MM.1S (cell line): ENCODE results near the gene VSIG2.

Source experiments
- DNase-seq: peaks from one replicate; pipeline ENCODE4 v3.0.0-alpha.2; 2015
- H2AFZ ChIP-seq: fragments of 300-600 bp; sonication (generic); 2 replicates; pipeline ENCODE4 v1.6.0; 2016; ENCODE audit warnings: antibody characterized with exemption, low read length
- H3F3A ChIP-seq: fragments of 300-600 bp; sonication (generic); 2 replicates; pipeline ENCODE4 v1.6.1; 2016; ENCODE audit warnings: mild to moderate bottlenecking, antibody characterized with exemption, low read length, moderate library complexity, mixed read lengths; ENCODE audit not compliant: insufficient read depth
- H3K27ac ChIP-seq: fragments of 300-600 bp; sonication (generic); 2 replicates; pipeline ENCODE4 v1.5.1; 2016; ENCODE audit warnings: mild to moderate bottlenecking, low read length
- H3K27me3 ChIP-seq: fragments of 300-600 bp; sonication (generic); replicated peaks from 2 replicates; pipeline ENCODE4 v1.6.0; 2016; ENCODE audit warnings: low read length; ENCODE audit not compliant: insufficient read depth
- H3K36me3 ChIP-seq: fragments of 300-600 bp; sonication (generic); replicated peaks from 2 replicates; pipeline ENCODE4 v1.6.1; 2016; ENCODE audit warnings: mild to moderate bottlenecking, low read length, mixed read lengths; ENCODE audit not compliant: insufficient read depth
- H3K4me1 ChIP-seq: fragments of 300-600 bp; sonication (generic); 2 replicates; pipeline ENCODE4 v1.6.1; 2016; ENCODE audit warnings: low read length, mixed read lengths
- H3K4me2 ChIP-seq: fragments of 300-600 bp; sonication (generic); 2 replicates; pipeline ENCODE4 v1.6.0; 2016; ENCODE audit warnings: low read depth, low read length
- H3K4me3 ChIP-seq: fragments of 300-600 bp; sonication (generic); 2 replicates; pipeline ENCODE4 v1.5.1; 2016; ENCODE audit warnings: low read length, mixed read lengths
- H3K79me2 ChIP-seq: fragments of 300-600 bp; sonication (generic); 2 replicates; pipeline ENCODE4 v1.6.1; 2016; ENCODE audit warnings: mixed run types, low read length, mixed read lengths
- H3K9ac ChIP-seq: fragments of 300-600 bp; sonication (generic); 2 replicates; pipeline ENCODE4 v1.6.1; 2016; ENCODE audit warnings: low read length, mixed read lengths
- H3K9me2 ChIP-seq: fragments of 300-600 bp; sonication (generic); replicated peaks from 2 replicates; pipeline ENCODE4 v1.6.1; 2016; ENCODE audit warnings: mild to moderate bottlenecking, low read length, mixed read lengths; ENCODE audit not compliant: insufficient read depth
- H3K9me3 ChIP-seq: fragments of 300-600 bp; sonication (generic); replicated peaks from 2 replicates; pipeline ENCODE4 v1.6.1; 2016; ENCODE audit warnings: mild to moderate bottlenecking, low read length, mixed read lengths; ENCODE audit not compliant: insufficient read depth
- H4K20me1 ChIP-seq: fragments of 300-600 bp; sonication (generic); 2 replicates; pipeline ENCODE4 v1.6.1; 2016; ENCODE audit warnings: mild to moderate bottlenecking, low read length, moderate library complexity, mixed read lengths; ENCODE audit not compliant: insufficient read depth
- EZH2 ChIP-seq: fragments of 300-600 bp; sonication (generic); optimal IDR thresholded peaks from 2 replicates; pipeline ENCODE3; 2017; ENCODE audit warnings: low read depth, mild to moderate bottlenecking, antibody characterized with exemption, low read length, mixed read lengths
- EZH2phosphoT487 ChIP-seq: fragments of 300-600 bp; sonication (generic); IDR thresholded peaks from 2 replicates; pipeline ENCODE4 v1.6.1; 2018; ENCODE audit warnings: antibody characterized with exemption, low read length
- TF ChIP-seq, protein P1 (sequence below): fragments of 300-600 bp; sonication (generic); IDR thresholded peaks from 2 replicates; pipeline ENCODE4 v1.5.1; 2016; ENCODE audit warnings: antibody characterized with exemption, low read length, mixed read lengths

Gene VSIG2

DNA sequence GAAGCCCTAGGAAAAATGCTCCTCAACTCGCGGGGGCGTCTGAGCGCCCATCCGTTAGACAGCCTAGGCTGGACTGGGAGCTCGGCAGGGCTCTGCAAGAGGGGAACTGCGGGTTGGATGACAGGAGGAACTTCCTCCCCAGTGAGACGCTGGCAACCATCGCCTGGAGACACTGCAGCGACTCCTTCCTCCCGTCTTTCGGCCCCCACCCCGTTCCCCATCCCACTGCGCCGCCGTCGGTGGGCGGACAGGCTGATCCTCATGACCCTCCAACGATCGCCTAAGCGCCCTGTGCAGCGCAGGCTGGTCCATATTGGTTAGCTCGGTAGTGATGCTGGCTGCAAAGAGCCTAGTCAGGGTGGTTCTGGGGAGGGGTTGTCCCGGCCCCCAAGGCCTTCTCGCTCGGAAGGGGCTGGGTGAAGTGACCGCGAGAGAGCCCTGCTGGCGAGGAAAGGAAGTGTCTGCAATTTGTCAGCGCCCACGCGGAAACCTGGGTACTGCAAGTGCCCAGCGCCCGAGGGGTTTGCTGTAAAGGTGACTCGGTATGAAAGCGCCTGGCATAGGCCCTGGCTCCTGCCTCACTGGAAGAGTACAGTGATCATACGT lies 11.7 kb downstream of the VSIG2 start:
- DNase-seq, result peak; percentile 28
- TF ChIP-seq EZH2phosphoT487, result no peak
- TF ChIP-seq, protein P1, sequence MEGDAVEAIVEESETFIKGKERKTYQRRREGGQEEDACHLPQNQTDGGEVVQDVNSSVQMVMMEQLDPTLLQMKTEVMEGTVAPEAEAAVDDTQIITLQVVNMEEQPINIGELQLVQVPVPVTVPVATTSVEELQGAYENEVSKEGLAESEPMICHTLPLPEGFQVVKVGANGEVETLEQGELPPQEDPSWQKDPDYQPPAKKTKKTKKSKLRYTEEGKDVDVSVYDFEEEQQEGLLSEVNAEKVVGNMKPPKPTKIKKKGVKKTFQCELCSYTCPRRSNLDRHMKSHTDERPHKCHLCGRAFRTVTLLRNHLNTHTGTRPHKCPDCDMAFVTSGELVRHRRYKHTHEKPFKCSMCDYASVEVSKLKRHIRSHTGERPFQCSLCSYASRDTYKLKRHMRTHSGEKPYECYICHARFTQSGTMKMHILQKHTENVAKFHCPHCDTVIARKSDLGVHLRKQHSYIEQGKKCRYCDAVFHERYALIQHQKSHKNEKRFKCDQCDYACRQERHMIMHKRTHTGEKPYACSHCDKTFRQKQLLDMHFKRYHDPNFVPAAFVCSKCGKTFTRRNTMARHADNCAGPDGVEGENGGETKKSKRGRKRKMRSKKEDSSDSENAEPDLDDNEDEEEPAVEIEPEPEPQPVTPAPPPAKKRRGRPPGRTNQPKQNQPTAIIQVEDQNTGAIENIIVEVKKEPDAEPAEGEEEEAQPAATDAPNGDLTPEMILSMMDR, result peak; percentile 30; the same call in 1 of the 2 replicates
- no peak for TF ChIP-seq EZH2
- Histone ChIP-seq H3K4me2 (peak overlapping the region; percentile 99), H3K27ac (no peak overlapping the region), H4K20me1 (no peaks in the 10 kb centered on the region), H3K4me3 (peak overlapping the region; percentile 59), H3K36me3 (no peaks in the 10 kb centered on the region), H3K9me3 (no peaks in the 10 kb centered on the region), H3K9me2 (no peaks in the 10 kb centered on the region), H3K79me2 (no peaks in the 10 kb centered on the region), H3K9ac (peak overlapping the region; percentile 30; the same call in 1 of the 2 replicates), H3F3A (no peaks in the 10 kb centered on the region), H3K4me1 (peaks cover 9% of the 10 kb centered on the region; the same call in 1 of the 2 replicates), H3K27me3 (no peaks in the 10 kb centered on the region), H2AFZ (peak overlapping the region; percentile 90)

DNA sequence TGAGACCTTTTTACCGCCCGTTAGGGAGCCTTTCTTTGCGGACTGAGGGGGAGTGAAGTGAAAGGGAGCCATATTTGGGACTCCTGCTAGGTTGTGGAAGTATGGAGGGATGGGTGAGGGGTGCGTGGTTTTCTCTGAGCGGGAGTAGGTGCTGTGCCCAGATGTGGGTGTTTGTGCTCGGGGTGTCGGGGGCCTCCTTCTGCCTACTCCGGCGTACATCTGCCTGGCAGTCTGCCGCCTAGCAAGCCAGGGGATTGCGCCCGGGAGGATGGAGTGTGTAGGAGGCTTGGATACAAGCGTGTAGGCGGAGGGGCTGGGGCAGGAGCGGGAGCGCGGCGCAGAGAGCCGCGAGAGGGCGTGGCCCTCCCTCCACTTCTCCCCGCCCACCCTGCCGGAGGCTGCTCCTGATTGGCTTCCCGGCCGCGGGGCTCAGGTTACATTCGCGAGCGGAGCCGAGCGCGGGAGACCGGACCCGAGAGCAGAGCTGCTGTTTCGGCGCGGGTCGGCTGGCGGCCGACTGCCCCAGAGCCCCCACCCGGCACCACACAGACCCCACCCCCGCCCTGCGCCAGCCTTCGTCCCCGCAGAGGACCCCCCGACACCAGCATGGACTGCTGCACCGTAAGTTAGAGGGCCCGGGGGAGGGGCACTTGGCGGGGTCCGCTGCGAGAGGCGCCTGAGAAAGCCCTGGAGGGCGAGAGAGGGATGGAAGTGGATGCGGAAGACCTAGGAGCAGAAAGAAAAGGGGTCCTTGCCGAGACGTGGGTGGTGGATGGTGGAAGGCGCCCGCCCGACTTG lies 12.4 kb downstream of the VSIG2 start, which contains the start of gene NRGN:
NRGN (plus strand) TSS at position 464 of the 798 bp plus-strand sequence; CDS start at position 607, 143 bp downstream.
- Histone ChIP-seq H3F3A (no peaks in the 10 kb centered on the region), H3K4me3 (peak within 1 kb of the TSS; percentile 59), H3K4me1 (peaks cover 9% of the 10 kb centered on the region; the same call in 1 of the 2 replicates), H3K9me2 (no peaks in the 10 kb centered on the region), H3K9me3 (no peaks in the 10 kb centered on the region), H3K9ac (peak within 1 kb of the TSS; percentile 41; the same call in 1 of the 2 replicates), H2AFZ (peak within 1 kb of the TSS; percentile 90), H3K27me3 (no peaks in the 10 kb centered on the region), H3K27ac (no peak within 1 kb of the TSS), H4K20me1 (no peaks in the 10 kb centered on the region), H3K4me2 (peak within 1 kb of the TSS; percentile 99), H3K79me2 (no peaks in the 10 kb centered on the region), H3K36me3 (no peaks in the 10 kb centered on the region)
- peak; percentile 92 for DNase-seq
- no peak for TF ChIP-seq EZH2
- no peak for TF ChIP-seq EZH2phosphoT487
- TF ChIP-seq, protein P1, result no peak

- TF ChIP-seq, protein P1, result no peak
- TF ChIP-seq EZH2phosphoT487 (no peak), EZH2 (no peak)
- DNase-seq, result no peak
- Histone ChIP-seq H3K36me3 (no peaks in the 10 kb centered on the region), H3K9me3 (no peaks in the 10 kb centered on the region), H3K4me3 (peak overlapping the region; percentile 59), H3K27ac (no peak overlapping the region), H3K27me3 (no peaks in the 10 kb centered on the region), H3K4me2 (peak overlapping the region; percentile 99), H4K20me1 (no peaks in the 10 kb centered on the region), H3K9me2 (no peaks in the 10 kb centered on the region), H2AFZ (peak overlapping the region; percentile 90), H3F3A (no peaks in the 10 kb centered on the region), H3K79me2 (no peaks in the 10 kb centered on the region), H3K9ac (peak overlapping the region; percentile 41; the same call in 1 of the 2 replicates), H3K4me1 (peaks cover 9% of the 10 kb centered on the region; the same call in 1 of the 2 replicates)
Observed at GRCh38 chr11:124738713-124739478, 13.2 kb downstream of the VSIG2 start.
